NCI-H1694 (cell line): ENCODE measurements around the gene WDTC1.

Experiments used
- DNase-seq: peaks from one replicate; lab custom pipeline; 2025; lab: John Stamatoyannopoulos, UW

Gene WDTC1

DNA sequence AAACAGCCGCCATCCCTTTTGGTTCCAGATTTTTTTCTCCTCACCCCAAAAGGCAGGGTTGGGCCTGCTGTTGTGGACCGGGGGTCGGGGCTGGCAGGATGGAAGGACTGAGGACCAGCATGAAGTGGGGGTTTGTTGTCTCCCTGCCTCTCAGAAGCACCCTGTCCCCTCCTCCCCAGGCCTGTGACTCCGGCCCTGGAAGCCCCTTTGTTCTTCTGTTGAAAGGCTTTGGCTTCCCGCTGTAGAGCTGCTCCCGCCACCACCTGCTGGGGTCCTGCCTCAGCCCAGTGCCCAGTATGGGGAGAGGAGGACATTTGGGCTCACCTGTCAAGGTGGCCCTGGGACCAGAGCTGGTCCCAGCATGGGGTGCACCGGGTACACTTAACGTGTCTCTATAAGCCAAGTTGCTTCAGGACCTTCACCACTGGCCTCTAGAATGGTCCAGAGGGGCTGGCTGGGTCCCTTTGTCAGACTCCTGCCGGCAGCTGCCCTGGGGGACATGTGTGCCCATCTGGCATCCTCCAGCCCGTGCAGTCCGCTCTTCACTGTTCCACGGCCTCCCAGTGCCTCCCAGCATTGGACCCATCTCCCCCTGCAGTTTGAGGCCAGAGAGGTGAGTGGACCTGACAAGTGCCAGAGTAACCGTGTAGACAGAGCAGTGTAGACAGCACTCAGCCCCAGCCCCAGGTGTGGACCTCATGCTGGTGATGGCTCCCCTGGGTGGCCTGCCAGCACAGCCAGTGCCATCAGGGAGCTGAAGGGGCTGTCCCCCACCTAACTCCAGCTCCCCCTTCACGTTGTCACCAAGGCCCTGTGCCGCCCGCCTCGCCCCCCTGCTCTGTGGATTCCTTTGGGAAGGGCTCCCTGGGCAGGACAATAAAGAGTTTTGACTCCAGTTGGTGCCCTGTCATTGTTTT lies 101.3 kb downstream of the WDTC1 start:
- DNase-seq: no peak

DNA sequence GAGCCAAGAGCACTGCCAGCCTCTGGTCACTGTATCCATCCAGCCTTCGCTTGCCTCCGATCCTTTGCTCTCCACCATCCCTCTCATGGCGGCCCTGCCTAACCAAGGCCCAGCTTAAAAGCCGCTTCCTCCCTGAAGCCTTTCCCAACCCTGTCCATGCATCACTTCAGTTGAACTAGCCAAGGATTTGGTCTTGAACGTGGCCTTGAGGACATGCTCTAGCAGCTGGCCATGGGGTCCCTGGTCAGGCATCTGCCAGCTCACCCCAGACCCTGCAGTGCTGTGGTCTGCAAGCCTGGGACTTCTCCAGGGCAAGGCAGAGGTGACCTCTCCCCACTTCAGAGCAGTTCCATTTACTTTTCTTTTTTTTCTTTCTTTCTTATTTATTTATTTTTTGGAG lies 102.3 kb downstream of the WDTC1 start:
- no peak for DNase-seq

DNA sequence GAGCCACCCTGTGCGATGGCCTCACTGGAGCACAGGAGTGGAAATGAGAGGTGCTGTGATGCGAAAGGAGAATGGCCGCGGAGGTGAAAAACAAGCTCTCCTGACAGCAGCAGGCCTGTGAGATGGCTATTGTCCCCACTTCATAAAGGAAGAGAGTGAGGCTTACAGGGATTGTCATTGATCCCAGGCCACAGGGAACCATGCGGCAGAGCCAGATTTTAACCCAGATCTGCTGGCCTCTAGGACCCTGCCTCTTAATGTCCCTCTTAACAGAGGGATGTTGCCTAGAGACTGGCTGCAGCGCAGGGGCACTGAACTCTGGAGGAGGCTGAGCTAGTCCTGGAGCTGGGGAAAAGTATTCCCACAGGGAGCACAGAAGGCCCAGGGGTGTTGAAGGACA lies 104.3 kb downstream of the WDTC1 start:
- DNase-seq: no peak

DNA sequence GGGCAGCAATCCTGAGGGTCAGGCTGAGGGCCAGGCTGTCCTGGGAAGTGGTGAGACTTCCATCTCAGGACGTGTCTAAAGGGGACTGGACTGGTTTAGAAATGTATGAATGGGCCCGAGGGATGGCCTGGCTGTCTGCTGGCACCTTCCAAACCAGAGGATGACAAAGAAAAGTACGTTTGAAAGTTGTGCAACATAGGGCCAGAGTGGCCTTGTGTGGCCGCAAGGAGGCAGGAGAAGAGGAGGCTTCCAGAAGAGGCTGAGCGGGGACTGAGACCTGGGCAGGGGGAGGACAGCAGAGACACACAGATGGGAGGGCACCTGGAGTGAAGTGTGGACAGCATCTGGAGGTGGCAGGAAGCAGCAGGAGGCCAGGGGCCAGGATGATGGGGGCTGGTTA lies 104.8 kb downstream of the WDTC1 start:
- no peak for DNase-seq

DNA sequence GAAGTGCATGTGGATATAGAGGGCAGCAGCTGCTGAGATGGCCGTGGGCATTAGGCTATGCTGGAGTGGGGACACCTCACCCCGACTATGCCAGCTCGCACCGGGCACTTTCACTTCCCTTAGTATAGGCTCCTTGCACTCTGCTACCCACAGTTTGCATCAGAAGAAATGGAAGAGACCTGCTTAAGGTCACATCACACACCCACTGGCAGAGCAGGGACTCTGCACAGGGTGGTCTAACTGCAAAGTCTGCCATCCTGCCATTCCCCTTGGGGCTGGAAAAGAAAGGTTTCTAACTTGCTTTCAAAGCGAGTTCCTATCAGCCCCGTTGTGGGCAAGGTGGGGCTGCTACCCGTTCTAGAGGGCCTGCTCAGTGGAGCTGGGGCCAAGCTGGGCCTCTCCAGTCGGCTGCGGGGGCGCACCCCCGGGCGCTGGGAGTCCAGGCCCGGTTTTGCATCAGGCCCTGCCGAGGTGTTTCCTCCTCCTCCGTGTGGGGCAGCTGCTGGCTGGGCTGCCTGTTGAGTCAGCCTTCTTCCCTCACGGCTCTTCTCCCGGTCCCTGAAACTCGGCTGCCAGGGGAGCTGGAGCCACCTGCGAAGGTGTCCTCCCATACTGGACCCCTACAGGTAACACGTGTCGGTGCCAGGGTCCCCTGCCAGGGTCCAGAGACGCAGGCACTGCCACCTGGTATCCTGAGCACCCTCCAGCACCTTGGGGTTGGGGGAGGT lies 107.3 kb downstream of the WDTC1 start, which contains the start of gene SYTL1:
TSS of gene SYTL1 (plus strand) at position 498 of the 728 bp plus-strand sequence. CDS start 3,313 bp downstream, outside the sequence.
- DNase-seq: peak; percentile 32

DNA sequence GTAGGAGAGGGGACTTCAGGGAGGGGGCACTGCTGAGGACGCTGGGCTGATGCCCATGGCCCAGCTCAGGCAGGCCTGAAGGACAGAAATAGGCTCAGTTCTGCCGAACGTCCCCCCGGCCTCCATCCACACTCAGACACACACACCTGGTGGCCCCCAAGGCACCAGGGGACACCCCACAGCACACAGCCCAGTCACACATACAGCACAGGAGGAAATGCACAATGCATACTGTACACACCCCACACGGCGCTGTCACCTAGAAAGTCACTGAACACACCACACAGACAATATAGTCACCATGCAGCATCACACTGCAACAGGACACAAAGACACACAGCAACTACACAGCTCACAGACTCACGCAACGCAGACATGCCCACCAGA lies 108.0 kb downstream of the WDTC1 start:
- DNase-seq: no peak

DNA sequence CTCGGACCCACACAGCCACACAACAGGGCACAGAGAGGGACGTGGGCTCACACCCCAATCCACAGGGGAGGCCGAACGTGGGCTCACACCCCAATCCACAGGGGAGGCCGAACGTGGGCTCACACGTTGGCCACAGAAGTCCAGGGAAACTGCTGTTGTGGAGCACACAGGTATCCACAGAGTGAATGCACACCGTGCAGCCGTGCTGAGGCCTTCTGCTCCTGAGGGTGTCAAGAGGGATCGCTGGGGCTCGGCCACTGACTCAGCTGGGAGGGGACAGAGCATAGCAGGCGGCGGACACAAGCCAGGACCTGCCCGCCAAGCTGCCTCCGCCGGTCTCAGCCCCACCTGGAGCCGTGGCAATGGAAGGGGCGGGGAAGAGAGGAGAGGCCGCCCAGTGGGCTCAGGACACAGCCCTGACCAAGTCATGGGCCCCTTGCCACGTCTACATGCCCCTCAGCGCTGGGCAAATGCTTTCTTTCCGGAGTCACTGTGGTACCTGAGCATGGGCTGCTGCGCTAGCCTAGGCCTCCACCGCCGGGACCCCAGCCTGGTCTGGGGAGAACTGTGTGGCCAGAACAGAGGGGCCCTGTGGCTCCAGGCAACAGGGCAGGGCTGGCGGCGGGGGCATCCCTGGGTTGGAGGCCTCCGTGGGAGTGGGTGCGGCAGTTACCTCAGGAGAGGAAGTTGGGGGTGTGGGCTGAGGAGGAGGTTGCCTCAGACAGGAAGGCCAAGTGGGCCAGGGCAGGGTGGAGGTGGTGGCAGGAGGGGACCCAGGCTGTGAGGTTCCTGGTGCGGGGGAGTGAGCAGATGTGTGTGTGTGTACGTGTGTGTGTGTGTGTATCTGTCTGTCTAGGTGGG lies 108.6 kb downstream of the WDTC1 start:
- no peak for DNase-seq

DNA sequence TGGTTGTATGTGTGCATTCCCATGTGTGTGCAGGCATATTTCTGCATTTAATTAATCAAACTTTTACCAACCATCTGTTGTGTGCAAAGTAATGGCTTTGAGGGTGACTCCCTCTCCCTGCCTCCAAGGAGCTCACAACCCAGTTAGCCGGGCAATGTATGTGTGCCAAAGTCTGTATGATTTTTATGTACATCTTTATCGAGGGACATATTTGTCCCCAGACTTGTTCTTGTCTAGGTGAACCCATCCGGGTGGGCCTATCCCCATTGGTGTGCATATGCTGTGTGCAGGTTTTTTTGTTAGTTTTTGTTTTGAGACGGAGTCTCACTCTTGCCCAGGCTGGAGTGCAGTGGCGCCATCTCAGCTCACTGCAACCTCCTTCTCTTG lies 109.2 kb downstream of the WDTC1 start:
- DNase-seq: peak; percentile 34

DNA sequence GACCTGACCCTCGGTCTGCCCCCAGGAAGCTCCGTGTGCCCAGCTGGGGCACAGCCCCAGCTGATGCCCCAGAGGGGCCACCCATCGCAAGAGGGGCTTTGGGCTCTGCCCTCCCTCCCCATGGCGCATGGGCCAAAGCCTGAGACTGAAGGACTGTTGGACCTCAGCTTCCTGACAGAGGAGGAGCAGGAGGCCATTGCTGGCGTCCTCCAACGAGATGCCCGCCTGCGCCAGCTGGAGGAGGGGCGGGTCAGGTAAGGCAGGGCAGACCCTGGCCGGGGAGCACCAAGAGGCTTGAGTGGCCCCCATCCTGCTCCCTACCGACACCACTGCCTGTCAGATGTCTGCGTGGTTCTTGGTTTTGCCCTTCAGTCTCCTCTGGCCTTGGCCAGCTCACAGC lies 110.8 kb downstream of the WDTC1 start:
- no peak for DNase-seq

DNA sequence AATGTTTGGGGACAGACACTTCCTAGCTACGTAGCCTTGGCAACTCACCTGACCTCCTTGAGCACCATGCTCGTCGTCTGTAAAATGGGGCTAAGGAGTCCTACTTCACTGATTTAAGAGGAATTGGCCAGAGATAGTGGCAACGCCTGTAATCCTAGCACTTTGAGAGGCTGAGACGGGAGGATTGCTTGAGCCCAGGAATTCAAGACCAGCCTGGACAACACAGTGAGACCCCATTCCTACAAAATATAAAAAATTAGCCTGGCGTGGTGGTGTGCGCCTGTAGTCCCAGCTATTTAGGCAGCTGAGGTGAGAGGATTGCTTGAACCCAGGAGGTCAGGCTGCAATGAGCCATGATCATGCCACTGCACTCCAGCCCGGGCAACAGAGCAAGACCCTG lies 111.9 kb downstream of the WDTC1 start:
- DNase-seq: no peak

DNA sequence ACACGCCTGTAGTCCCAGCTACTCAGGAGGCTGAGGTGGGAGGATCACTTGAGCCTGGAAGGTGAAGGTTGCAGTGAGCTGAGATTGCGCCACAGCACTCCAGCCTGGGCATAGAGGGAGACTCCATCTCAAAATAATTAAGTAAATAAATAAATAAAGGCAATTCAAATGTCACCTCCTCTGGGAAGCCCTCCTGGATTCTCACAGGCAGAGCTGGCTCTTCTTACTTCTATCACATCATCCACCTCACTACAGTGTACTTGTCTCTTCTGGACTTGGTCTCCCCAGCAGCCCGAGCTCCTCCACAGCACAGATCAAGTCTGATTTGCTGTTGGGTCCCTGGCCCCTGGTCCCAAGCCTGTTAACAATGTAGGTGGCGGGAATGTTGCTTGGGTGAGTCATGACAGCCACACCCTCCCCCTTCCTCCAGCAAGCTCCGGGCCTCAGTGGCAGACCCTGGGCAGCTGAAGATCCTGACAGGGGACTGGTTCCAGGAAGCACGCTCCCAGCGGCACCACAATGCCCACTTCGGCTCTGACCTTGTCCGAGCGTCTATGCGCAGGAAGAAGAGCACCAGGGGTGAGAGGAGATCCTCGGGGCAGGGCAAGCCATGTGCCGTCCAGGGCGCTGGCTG lies 112.7 kb downstream of the WDTC1 start:
- no peak for DNase-seq

DNA sequence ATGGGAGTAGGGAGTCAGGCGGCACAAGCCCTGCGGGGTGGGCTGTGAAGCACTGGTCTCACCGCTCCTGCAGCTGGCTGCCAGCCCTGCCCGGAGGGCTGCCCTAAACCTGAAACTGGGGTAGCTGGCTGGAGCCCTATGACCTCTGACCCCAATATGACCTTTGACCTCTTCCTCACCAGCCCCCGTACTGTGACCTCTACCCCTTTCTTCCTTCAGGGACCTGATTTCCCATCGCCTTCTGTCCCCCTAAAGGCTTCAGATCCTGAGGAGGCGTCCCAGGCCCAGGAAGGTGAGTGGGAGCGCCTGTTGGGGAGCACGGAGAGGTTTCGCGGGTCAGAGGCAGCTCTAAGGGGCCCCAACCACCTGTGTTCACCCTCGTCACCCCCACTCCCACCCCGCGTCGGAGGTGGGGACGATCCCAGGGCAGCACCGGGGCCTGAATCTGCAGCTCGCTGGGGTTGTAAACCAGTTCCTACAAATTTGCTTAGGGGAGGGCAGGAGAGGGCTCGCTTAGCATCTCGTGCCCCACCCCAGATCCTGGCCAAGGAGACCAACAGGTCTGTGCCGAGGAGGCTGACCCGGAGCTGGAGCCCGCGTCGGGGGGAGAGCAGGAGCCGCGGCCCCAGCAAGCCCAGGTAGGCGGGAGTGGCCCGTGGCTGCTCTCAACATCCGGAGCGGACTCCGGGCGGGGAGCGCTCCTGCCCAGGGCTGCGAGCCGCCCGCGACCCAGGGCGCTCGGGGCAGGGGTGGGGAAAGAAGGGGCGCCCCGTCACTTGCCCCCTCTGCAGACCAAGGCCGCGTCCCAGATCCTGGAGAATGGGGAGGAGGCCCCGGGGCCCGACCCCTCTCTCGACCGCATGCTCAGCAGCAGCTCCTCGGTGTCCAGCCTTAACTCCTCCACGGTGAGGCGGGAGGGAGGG lies 114.7 kb downstream of the WDTC1 start:
- DNase-seq: no peak

DNA sequence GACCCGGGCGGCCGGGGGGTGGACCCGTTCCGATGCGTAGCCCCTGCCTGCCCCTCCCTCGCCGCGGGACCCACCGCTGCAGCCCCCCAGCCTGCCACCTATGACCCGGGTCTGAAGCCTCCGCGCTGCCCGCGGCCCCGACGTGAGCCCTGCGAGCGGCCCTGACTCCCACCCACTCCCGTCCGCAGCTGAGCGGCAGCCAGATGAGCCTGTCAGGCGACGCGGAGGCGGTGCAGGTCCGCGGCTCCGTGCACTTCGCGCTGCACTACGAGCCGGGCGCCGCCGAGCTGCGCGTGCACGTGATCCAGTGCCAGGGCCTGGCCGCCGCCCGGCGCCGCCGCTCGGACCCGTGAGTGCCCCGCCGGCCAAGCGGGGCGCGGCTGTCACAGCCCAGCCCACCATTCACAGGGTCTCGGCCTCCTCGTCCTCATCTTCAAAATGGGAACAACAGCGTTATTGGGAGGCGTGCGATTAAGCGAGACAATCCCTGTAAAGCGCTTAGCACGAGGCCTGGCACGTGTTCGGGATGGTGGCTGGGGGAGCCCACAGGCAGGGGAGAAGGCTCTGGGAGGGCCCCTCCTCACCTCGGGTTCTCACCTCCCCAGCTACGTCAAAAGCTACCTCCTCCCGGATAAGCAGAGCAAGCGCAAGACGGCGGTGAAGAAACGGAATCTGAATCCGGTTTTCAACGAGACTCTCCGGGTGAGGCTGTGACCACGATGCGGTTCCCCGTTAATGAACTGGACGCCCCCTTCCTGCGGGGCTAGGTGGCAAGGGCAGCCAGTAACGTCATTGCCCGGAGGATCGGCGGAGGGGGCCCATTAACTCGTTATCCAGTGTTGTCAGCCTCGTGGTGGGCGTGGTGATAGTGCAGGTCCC lies 115.6 kb downstream of the WDTC1 start:
- DNase-seq: peak; percentile 15

DNA sequence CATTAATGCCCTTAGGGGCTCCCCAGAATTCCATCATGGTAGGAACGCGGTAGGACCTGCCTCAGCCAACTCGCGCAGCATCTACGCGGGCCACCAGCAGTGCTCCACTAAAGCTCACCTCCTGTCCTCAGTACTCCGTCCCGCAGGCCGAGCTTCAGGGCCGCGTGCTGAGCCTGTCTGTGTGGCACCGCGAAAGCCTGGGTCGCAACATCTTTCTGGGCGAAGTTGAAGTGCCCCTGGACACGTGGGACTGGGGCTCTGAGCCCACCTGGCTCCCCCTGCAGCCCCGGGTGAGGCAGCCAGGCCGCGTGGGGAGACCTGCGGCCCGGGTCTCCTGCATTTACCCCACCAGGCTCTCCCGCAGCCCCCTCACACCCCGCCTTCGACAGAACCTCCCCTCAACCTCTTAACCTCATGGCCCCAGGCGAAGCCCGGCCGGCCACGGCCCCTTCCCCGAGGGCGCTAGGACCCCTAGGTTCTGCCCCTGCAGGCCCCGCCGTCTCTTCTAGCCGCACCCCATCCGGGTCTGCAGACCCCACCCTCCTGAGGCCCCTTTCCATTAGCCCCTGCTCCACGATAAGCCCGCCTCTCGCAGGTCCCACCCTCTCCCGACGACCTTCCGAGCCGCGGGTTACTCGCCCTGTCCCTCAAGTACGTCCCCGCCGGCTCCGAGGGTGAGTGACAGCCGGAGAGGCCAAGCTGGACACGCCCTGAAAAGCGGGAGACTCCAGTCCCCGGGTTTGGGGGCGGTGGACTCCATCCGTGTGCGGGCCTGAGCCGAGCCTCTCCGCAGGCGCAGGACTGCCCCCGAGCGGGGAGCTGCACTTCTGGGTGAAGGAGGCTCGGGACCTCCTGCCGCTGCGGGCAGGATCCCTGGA lies 116.5 kb downstream of the WDTC1 start:
- no peak for DNase-seq

DNA sequence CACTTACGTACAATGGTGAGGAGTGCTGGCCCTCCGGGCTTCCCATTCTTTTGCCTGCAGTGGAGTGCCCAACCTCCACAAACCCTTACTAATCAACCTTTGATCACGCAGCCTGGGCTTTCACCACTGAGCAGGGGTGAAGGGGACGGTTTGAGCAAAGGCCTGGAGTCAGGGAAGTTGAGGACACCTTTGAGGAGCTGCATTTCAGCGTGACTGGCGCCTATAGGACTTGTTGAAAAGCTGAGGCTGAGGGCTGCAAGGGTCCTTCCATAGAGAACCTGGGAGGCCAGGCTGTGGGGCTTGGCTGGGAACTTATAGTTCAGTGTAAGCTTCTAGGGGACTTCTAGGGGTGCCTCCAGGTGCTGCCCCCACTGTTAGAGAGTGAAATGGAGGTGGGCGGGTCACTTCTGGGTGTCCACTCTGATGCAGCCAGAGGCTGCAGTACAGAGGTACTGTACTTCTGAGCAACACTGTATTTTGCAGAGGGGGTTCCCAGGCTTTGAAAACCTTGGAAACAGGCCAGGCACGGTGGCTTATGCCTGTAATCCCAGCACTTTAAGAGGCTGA lies 117.2 kb downstream of the WDTC1 start:
- no peak for DNase-seq

DNA sequence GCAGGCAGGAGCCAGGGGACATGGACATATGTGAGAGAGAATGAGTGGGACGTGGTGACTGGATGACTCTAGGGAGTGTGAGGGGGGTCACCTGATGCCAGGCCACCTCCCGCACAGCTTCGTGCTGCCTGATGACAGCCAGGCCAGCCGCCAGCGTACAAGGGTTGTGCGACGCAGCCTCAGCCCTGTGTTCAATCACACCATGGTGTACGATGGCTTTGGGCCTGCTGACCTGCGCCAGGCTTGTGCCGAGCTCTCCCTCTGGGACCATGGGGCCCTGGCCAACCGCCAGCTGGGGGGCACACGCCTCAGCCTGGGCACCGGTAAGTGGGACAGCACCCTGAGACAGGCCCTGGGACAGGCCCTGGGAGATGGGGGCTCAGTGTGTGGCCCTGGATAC lies 118.7 kb downstream of the WDTC1 start:
- no peak for DNase-seq

DNA sequence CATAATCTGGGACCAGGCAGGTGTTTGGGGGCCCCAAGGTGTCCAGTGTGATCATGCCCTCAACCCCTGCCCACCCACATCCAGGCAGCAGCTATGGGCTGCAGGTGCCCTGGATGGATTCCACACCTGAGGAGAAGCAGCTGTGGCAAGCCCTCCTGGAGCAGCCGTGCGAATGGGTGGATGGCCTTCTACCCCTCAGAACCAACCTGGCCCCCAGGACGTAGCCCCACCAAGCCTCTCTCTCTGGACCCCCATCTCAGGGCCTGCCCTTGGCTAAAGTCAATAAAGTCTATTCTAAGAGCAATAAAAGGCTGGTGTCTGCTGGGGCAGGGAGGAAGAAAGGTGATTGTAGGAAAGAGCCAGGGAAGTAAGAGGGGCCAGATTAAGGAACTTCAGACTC lies 119.2 kb downstream of the WDTC1 start:
- DNase-seq: no peak

DNA sequence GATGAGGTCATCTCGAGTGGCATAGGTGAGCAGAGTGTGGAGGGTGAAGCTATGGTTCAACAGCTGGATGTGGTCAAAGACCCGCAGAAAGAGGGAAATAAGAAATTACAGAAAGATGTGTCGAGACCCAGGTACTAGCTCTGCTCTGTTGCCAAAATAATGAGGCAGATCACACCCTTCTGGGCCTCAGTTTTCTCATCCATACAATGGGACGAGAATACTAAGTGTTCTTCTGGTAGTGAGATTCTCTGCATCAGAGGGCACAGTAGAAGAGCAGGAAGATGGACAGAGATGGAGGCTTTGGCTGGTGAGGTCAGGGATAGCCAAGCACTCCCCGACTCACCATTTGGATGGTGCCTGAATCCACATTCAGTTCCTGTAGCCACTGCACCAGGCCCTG lies 121.3 kb downstream of the WDTC1 start:
- DNase-seq: no peak

DNA sequence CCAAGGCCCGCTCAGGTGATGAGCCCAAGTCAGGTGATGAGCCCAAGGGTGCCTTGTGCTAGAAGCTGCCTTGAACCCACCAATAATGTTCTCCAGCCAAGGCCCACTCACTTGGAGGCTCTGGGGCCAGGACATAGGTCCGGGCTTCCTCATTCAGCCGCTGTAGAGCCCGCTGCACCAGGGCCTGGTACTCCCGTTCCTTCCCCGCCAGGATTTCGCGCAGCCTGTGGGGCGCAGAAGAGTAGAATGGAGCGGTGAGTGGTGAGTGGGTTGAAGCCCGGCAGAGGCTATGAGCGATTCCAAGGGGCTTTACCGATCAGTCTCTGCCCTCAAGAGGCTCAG lies 121.8 kb downstream of the WDTC1 start:
- DNase-seq: no peak
